ENCODE measurements around the gene PLCH2.

DNA sequence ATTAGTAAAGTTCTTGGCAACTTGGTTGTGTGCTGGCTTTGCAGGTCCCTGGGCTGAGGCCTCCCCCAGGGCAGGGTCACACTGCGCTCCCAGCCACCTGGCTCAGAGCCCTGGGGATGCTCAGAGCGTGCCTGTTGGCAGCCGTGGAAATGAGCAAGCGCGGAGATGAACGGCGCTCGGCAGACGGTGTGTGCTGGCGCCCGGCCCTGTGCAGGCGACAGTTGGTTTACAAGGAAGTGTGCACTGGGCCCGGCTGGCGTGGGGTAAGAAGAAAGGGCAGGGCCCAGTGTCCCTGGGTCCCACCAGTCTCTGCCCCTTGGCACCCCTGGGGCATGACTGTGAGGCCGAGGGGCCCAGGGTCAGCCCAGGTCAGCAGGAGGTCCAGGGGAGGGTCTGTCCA is 38.1 kb upstream of the PLCH2 start:
- TF ChIP-seq, protein P1, sequence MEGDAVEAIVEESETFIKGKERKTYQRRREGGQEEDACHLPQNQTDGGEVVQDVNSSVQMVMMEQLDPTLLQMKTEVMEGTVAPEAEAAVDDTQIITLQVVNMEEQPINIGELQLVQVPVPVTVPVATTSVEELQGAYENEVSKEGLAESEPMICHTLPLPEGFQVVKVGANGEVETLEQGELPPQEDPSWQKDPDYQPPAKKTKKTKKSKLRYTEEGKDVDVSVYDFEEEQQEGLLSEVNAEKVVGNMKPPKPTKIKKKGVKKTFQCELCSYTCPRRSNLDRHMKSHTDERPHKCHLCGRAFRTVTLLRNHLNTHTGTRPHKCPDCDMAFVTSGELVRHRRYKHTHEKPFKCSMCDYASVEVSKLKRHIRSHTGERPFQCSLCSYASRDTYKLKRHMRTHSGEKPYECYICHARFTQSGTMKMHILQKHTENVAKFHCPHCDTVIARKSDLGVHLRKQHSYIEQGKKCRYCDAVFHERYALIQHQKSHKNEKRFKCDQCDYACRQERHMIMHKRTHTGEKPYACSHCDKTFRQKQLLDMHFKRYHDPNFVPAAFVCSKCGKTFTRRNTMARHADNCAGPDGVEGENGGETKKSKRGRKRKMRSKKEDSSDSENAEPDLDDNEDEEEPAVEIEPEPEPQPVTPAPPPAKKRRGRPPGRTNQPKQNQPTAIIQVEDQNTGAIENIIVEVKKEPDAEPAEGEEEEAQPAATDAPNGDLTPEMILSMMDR (IDR thresholded peaks at IDR 0.05) = no peak
- TF ChIP-seq EP300 (IDR thresholded peaks at IDR 0.05; ENCODE audit: low read depth) = no peak
- no peak for TF ChIP-seq POLR2AphosphoS5 (IDR thresholded peaks at IDR 0.05)
- no peak for TF ChIP-seq POLR2A (IDR thresholded peaks at IDR 0.05)

All from transverse colon (tissue), 4 donors.